ENCODE measurements around the gene POP5. TPM values are rescaled to one million over a fixed set of nuclear protein-coding genes. Genes with fewer than 3 reads are reported as not detected.
"Not testable (repeated sequence)": the region's sequence is repeated elsewhere in the genome, so short reads cannot be mapped to it uniquely, and the experiment has no call there.

The POP5 gene
- total RNA-seq, 1 experiment from 2014 or later = 41.0 TPM

DNA sequence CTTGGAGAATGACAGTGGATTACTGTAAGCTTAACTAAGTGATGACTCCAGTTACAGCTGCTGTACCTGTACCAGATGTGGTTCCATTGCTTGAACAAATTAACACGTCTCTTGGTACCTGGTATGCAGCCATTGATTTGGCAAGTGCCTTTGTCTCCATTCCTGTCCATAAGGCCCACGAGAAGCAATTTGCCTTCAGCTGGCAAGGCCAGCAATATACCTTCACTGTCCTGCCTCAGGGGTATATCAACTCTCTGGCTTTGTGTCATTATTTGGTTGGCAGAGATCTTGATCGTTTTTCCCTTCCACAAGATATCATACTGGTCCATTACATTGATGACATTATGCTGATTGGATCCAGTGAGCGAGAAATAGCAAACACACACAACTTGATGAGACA, 29.4 kb upstream of the POP5 start:
- CTCF ChIA-PET = no interaction called here
- BruUV-seq (replicated peaks) = no TSS peak

DNA sequence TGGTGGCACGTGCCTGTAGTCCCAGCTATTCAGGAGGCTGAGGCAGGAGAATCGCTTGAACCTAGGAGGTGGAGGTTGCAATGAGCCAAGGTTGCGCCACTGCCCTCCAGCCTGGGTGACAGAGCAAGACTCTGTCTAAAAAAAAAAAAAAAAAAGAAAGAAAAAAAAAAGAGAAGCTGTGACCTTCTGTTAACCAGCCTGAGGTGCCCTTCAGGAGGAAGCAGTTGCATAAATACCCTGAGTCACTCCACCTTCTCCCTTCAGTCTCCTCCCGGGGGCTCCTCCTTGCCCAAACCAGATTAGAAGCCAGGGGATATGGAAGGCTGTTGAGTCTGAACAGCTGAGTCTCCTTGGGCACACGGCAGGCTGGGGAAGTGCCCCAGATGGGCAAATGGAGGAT, 21.2 kb upstream of the POP5 start:
- DNase-seq (ENCODE audit: low spot score); H3K9me3 ChIP-seq (ENCODE audit: low read depth, low read length, poor library complexity, severe bottlenecking); intact Hi-C loops (cut with micrococcal nuclease; ENCODE audit: unreplicated experiment); BruUV-seq (replicated peaks); POLR2A ChIA-PET (ENCODE audit: low non-redundant PET); H3K4me1 ChIP-seq (ENCODE audit: insufficient read depth, low read length, poor library complexity, severe bottlenecking); H3K36me3 ChIP-seq (ENCODE audit: insufficient read depth, low read length, poor library complexity, severe bottlenecking); H3K27ac ChIP-seq (ENCODE audit: low read depth, low read length, poor library complexity, severe bottlenecking); CTCF ChIA-PET; H3K27me3 ChIP-seq (replicated peaks; ENCODE audit: insufficient read depth, low read depth, low read length, poor library complexity); H3K4me3 ChIP-seq (ENCODE audit: low read depth, low read length, poor library complexity, severe bottlenecking): not testable (repeated sequence)

More for the DNA sequence above, 29.4 kb upstream of the POP5 start:
- no peak for DNase-seq (ENCODE audit: low spot score)
- Histone ChIP-seq H3K27me3 (replicated peaks; ENCODE audit: insufficient read depth, low read depth, low read length, poor library complexity) (no peaks in the 10 kb centered on the region), H3K4me1 (ENCODE audit: insufficient read depth, low read length, poor library complexity, severe bottlenecking) (no peaks in the 10 kb centered on the region), H3K27ac (ENCODE audit: low read depth, low read length, poor library complexity, severe bottlenecking) (no peak overlapping the region), H3K4me3 (ENCODE audit: low read depth, low read length, poor library complexity, severe bottlenecking) (no peak overlapping the region), H3K9me3 (ENCODE audit: low read depth, low read length, poor library complexity, severe bottlenecking) (no peaks in the 10 kb centered on the region), H3K36me3 (ENCODE audit: insufficient read depth, low read length, poor library complexity, severe bottlenecking) (no peaks in the 10 kb centered on the region)
- intact Hi-C loops (cut with micrococcal nuclease; ENCODE audit: unreplicated experiment) = no loop called here
- no peak for TF ChIP-seq EZH2 (IDR thresholded peaks at IDR 0.05; ENCODE audit: borderline replicate concordance, low read depth, low read length, poor library complexity, severe bottlenecking)
- TF ChIP-seq, protein P1, sequence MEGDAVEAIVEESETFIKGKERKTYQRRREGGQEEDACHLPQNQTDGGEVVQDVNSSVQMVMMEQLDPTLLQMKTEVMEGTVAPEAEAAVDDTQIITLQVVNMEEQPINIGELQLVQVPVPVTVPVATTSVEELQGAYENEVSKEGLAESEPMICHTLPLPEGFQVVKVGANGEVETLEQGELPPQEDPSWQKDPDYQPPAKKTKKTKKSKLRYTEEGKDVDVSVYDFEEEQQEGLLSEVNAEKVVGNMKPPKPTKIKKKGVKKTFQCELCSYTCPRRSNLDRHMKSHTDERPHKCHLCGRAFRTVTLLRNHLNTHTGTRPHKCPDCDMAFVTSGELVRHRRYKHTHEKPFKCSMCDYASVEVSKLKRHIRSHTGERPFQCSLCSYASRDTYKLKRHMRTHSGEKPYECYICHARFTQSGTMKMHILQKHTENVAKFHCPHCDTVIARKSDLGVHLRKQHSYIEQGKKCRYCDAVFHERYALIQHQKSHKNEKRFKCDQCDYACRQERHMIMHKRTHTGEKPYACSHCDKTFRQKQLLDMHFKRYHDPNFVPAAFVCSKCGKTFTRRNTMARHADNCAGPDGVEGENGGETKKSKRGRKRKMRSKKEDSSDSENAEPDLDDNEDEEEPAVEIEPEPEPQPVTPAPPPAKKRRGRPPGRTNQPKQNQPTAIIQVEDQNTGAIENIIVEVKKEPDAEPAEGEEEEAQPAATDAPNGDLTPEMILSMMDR (conservative IDR thresholded peaks at IDR 0.05; ENCODE audit: low read depth, low read length) = no peak
- POLR2A ChIA-PET (ENCODE audit: low non-redundant PET) = no interaction called here

DNA sequence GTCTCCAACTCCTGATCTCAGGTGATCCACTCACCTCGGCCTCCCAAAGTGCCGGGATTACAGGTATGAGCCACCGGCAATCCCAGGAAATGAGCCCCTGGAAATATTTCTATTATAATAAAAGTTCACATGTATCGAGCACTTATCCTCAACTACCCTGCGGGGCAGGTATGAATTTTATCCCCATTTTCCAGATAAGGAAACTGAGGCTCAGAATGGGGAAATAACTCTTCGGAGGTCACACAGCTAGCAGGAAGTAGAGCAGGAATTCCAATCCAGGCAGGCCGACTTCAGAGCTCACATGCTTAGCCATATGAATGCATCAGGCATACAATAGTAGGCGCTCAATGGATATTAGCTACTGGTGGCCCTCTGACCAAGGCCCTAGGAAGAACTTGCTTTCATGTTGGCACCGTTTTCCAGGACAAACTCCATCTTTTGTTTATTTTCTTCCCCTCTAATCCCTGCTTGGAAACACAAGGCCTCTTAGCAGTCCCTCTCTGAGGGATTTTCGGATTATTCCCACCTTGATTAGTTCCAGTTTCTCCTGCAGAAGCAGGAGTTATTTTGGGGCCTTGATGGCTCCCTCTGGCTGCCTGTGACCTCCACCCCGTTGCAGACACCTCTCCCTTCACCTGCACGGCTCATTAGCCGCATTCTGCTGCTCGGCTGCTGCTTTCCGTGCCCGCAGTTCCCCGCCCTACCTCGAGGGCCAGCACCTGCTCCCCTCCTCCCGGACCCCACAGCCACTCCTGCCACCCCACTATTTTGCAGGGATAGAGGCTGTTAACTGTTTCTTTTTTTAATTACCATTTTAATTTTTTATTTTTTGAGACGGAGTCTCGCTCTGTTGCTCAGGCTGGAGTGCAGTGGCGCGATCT, 18.7 kb upstream of the POP5 start:
- no peaks in the 10 kb centered on the region for H3K4me1 ChIP-seq (ENCODE audit: insufficient read depth, low read length, poor library complexity, severe bottlenecking)
- no TSS peak for BruUV-seq (replicated peaks)
- intact Hi-C loops (cut with micrococcal nuclease; ENCODE audit: unreplicated experiment) = no loop called here
- H3K9me3 ChIP-seq (ENCODE audit: low read depth, low read length, poor library complexity, severe bottlenecking) = no peaks in the 10 kb centered on the region
- no peaks in the 10 kb centered on the region for H3K36me3 ChIP-seq (ENCODE audit: insufficient read depth, low read length, poor library complexity, severe bottlenecking)
- no peak overlapping the region for H3K27ac ChIP-seq (ENCODE audit: low read depth, low read length, poor library complexity, severe bottlenecking)
- TF ChIP-seq, protein P1 (conservative IDR thresholded peaks at IDR 0.05; ENCODE audit: low read depth, low read length) = no peak
- no peak for TF ChIP-seq EZH2 (IDR thresholded peaks at IDR 0.05; ENCODE audit: borderline replicate concordance, low read depth, low read length, poor library complexity, severe bottlenecking)
- no peak overlapping the region for H3K4me3 ChIP-seq (ENCODE audit: low read depth, low read length, poor library complexity, severe bottlenecking)
- POLR2A ChIA-PET (ENCODE audit: low non-redundant PET) = no interaction called here
- no peaks in the 10 kb centered on the region for H3K27me3 ChIP-seq (replicated peaks; ENCODE audit: insufficient read depth, low read depth, low read length, poor library complexity)
- CTCF ChIA-PET = interaction anchor here (0.6 kb wide), 1 partner anchor 284 kb away, joined by 4 read pairs; no protein-coding TSS in a partner anchor
- no peak for DNase-seq (ENCODE audit: low spot score)
